Thyroid gland (tissue), 4 donors: ENCODE measurements around the gene KRT85. TPM values are rescaled to one million over a fixed set of nuclear protein-coding genes. Genes with fewer than 3 reads are reported as not detected.

Source experiments
- DNase-seq, 2 donors: peaks; one replicate each; pipeline ENCODE4 v3.0.0-alpha.2; 2019
- H3K27ac ChIP-seq, 3 donors: fragments of 200-600 bp; sonication (generic); 1 replicate in 2 of 3; 2 replicates in 1 of 3; pipeline ENCODE4 v1.5.1; 2016 to 2019; ENCODE audit warnings: mild to moderate bottlenecking in 1 of 3, moderate library complexity in 1 of 3
- H3K27me3 ChIP-seq: fragments of 200-600 bp; sonication (generic); one replicate; pipeline ENCODE4 v1.5.1; 2019
- H3K36me3 ChIP-seq, 2 donors: fragments of 200-600 bp; sonication (generic); one replicate each; pipeline ENCODE4 v1.5.1; 2016 to 2019
- H3K4me1 ChIP-seq, 2 donors: fragments of 200-600 bp; sonication (generic); one replicate each; pipeline ENCODE4 v1.5.1; 2017 to 2019
- H3K4me3 ChIP-seq, 3 donors: fragments of 200-600 bp; sonication (generic); replicated peaks in 1 of 3; 1 replicate in 2 of 3; 2 replicates in 1 of 3; pipeline ENCODE4 v1.5.1; 2016; ENCODE audit warnings: mild to moderate bottlenecking in 1 of 3
- H3K9me3 ChIP-seq: fragments of 200-600 bp; sonication (generic); one replicate; pipeline ENCODE4 v1.5.1; 2017
- CTCF ChIP-seq, 6 experiments: fragments of 200-600 bp in 3 of 6; fragments of 450-650 bp in 3 of 6; sonication (generic) in 3 of 6; IDR thresholded peaks; one replicate each; pipeline ENCODE4 v1.5.1; 2016 to 2019; ENCODE audit warnings: antibody characterized with exemption in 6 of 6, mild to moderate bottlenecking in 2 of 6, inconsistent platforms in 1 of 6, moderate library complexity in 1 of 6
- POLR2A ChIP-seq, 2 donors: fragments of 450-650 bp; IDR thresholded peaks; one replicate each; pipeline ENCODE4 v1.6.1; 2017; ENCODE audit warnings: antibody characterized with exemption in 2 of 2, mild to moderate bottlenecking in 2 of 2, moderate library complexity in 1 of 2
- WGBS, 2 donors: methylation state at CpG; one replicate each; pipeline ENCODE4 v1.1.5; 2017; 5-methylcytosine and 5-hydroxymethylcytosine counted together
- intact Hi-C: fragments of 100-400 bp; cut with DNase I; formaldehyde crosslinking; loops from one replicate; pipeline ENCODE4 v1.15.1; 2023
- total RNA-seq, 4 donors: library from RNA; depleted of rRNA; stranded (reverse); fragments of >200 nt; gene quantifications; one replicate each; pipeline ENCODE4 v1.2.3, GENCODE V29; 2016

Gene KRT85
- total RNA-seq, 4 donors from 2014 or later: not detected

- TF ChIP-seq CTCF (IDR thresholded peaks at IDR 0.05) (no peak), POLR2A (IDR thresholded peaks at IDR 0.05) (no peak)
- Histone ChIP-seq H3K27me3 (no peaks in the 10 kb centered on the region), H3K27ac (no peak overlapping the region), H3K9me3 (no peaks in the 10 kb centered on the region), H3K36me3 (no peaks in the 10 kb centered on the region), H3K4me3 (no peak overlapping the region), H3K4me1 (peaks cover 7 to 26% of the 10 kb centered on the region in 2 donors)
- intact Hi-C loops: no loop called here
- no peak for DNase-seq
- 98 to 100% methylated on average over 3 of the region's 3 CpGs for WGBS, 2 donors
Observed at GRCh38 chr12:52324153-52324444, 43.2 kb downstream of the KRT85 start.

DNA sequence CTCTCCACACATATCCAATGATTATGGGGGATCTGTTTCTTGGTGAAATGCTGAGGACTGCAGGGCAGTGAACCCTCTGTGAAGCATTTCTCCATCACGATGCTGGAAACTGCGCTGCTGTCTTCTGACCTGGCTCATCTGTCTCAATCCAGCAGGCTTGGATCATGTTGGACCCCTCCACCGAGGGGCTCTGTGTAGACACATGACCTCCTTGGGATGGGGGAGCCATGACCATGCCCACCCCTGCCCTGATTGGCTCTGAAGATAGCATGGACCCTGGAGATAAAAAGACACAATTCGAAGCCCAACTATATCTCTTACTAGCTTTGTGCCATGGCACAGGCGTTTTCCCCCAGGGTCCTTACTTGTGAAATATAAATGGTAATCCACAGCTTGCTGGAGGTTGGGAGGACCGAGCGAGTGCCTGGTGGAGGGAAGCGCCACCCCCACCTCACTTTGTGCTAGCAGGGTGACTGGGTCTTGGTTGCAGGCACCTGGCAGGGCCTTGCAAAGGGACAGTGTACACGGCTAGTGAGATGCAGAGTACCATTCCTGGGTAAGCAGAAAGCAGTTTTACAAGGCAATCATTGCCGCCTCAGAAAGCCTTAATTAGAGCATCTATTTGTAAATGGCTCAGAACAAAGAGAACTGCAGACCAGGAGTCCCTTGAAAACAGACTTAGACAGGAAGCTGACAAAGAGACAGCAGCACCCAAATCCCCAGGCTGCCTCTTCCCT lies 43.7 kb downstream of the KRT85 start:
- intact Hi-C loops: no loop called here
- H3K4me3 ChIP-seq: no peak overlapping the region
- H3K9me3 ChIP-seq: no peaks in the 10 kb centered on the region
- no peaks in the 10 kb centered on the region for H3K27me3 ChIP-seq
- TF ChIP-seq CTCF (IDR thresholded peaks at IDR 0.05) (no peak), POLR2A (IDR thresholded peaks at IDR 0.05) (no peak)
- DNase-seq: no peak
- no peak overlapping the region for H3K27ac ChIP-seq
- 92 to 95% methylated on average over 10 of the region's 10 CpGs for WGBS, 2 donors
- no peaks in the 10 kb centered on the region for H3K36me3 ChIP-seq
- peaks cover 7 to 26% of the 10 kb centered on the region in 2 donors for H3K4me1 ChIP-seq

GRCh38 chr12:52323001-52323400 lies 44.3 kb downstream of the KRT85 start:
- Histone ChIP-seq H3K4me1 (peaks cover 7 to 22% of the 10 kb centered on the region in 2 donors), H3K4me3 (no peak overlapping the region), H3K9me3 (no peaks in the 10 kb centered on the region), H3K27ac (no peak overlapping the region), H3K36me3 (no peaks in the 10 kb centered on the region), H3K27me3 (no peaks in the 10 kb centered on the region)
- DNase-seq: no peak
- 73 to 80% methylated on average over 1 of the region's 1 CpG for WGBS, 2 donors
- TF ChIP-seq CTCF (IDR thresholded peaks at IDR 0.05) (no peak), POLR2A (IDR thresholded peaks at IDR 0.05) (no peak)
- intact Hi-C loops: no loop called here

- no peaks in the 10 kb centered on the region for H3K36me3 ChIP-seq
- H3K4me1 ChIP-seq: peaks cover 7 to 12% of the 10 kb centered on the region in 2 donors
- intact Hi-C loops: no loop called here
- no peak for DNase-seq
- H3K27ac ChIP-seq: no peak overlapping the region
- H3K27me3 ChIP-seq: no peaks in the 10 kb centered on the region
- TF ChIP-seq POLR2A (IDR thresholded peaks at IDR 0.05) (no peak), CTCF (IDR thresholded peaks at IDR 0.05) (no peak)
- 94 to 97% methylated on average over 1 of the region's 1 CpG for WGBS, 2 donors
- no peaks in the 10 kb centered on the region for H3K9me3 ChIP-seq
- H3K4me3 ChIP-seq: no peak overlapping the region
Observed at GRCh38 chr12:52322069-52322468, 45.2 kb downstream of the KRT85 start.

DNA sequence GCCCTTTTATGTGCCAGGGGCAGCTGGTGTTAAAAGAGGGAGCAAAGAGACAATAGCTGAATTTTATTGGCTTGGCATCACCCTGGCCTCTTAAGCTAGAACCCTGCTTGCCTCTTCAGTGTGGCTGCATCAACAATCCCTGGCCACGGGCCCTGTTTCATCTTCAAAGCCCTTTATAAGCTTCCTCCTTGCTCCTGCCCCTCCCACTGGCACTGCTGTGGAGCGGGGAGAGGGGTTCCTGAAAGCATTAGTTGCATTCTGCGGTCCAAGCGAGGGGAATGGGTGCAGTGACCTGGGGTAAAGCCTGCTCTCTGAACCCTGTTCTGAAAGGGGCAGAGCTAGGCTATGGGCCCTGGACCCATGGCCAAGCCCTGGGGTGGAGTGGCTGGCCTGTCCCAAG lies 45.9 kb downstream of the KRT85 start:
- TF ChIP-seq POLR2A (IDR thresholded peaks at IDR 0.05) (no peak), CTCF (IDR thresholded peaks at IDR 0.05) (no peak)
- H3K36me3 ChIP-seq: no peaks in the 10 kb centered on the region
- intact Hi-C loops: no loop called here
- 13 to 47% methylated on average over 3 of the region's 4 CpGs for WGBS, 2 donors
- DNase-seq: peak; percentile 87 to 94
- no peaks in the 10 kb centered on the region for H3K9me3 ChIP-seq
- peaks cover 7 to 12% of the 10 kb centered on the region in 2 donors for H3K4me1 ChIP-seq
- no peaks in the 10 kb centered on the region for H3K27me3 ChIP-seq
- H3K4me3 ChIP-seq: no peak overlapping the region
- peak overlapping the region in 1 of 3 donors; percentile 19 for H3K27ac ChIP-seq
